ENCODE data around the gene MLXIPL. TPM values are rescaled to one million over a fixed set of nuclear protein-coding genes. Genes with fewer than 3 reads are reported as not detected.

Gene MLXIPL
- total and polyA plus RNA-seq, 2 of the 8 experiments (the other 6 are each of a cell fraction or from before 2014, with no cell fraction given), result 9.4 to 10.6 TPM

GRCh38 chr7:73647725-73648592 is 23.6 kb upstream of the MLXIPL start (continued):
- TF ChIP-seq RAD21 (IDR thresholded peaks at IDR 0.05 in 1 of 2, conservative IDR thresholded peaks at IDR 0.05 in 1 of 2; ENCODE audit: low read depth in 2 of 2, low read length in 2 of 2) (peak in 1 of 2 experiments; percentile 13; a peak in 1 of 4 replicates), MAX (IDR thresholded peaks at IDR 0.05) (peak; percentile 78), TAF1 (IDR thresholded peaks at IDR 0.05; ENCODE audit: low read depth, low read length) (0 out of 2 replicates have a peak, but pooled peaks have one; percentile 35), NRF1 (IDR thresholded peaks at IDR 0.05; ENCODE audit: low read depth, low read length) (no peak), E2F6 (IDR thresholded peaks at IDR 0.05) (peak; percentile 63), YY1 (IDR thresholded peaks at IDR 0.05; ENCODE audit: low read depth, low read length) (no peak), CREB1 (IDR thresholded peaks at IDR 0.05) (no peak), PHF8 (conservative IDR thresholded peaks at IDR 0.05; ENCODE audit: low read depth, low read length) (peak; percentile 54), CEBPB (IDR thresholded peaks at IDR 0.05; ENCODE audit: low read depth, low read length) (no peak), CTCF (IDR thresholded peaks at IDR 0.05; ENCODE audit: control extremely low read depth in 1 of 3, insufficient read depth in 1 of 3, low read depth in 1 of 3, low read length in 3 of 3) (peak in 1 of 3 experiments; percentile 15; a peak in 1 of 4 replicates), POLR2AphosphoS5 (IDR thresholded peaks at IDR 0.05; ENCODE audit: low read depth, low read length) (no peak), SIRT6 (IDR thresholded peaks at IDR 0.05; ENCODE audit: low read length) (no peak), SP1 (IDR thresholded peaks at IDR 0.05; ENCODE audit: low read depth, low read length) (no peak), ATF2 (IDR thresholded peaks at IDR 0.05; ENCODE audit: low read length) (no peak), EGR1 (IDR thresholded peaks at IDR 0.05; ENCODE audit: borderline replicate concordance, low read depth, low read length) (0 out of 2 replicates have a peak, but pooled peaks have one; percentile 8), RXRA (IDR thresholded peaks at IDR 0.05; ENCODE audit: insufficient read depth, low read depth, low read length) (no peak), POU5F1 (IDR thresholded peaks at IDR 0.05; ENCODE audit: low read depth, low read length) (no peak), SUZ12 (IDR thresholded peaks at IDR 0.05; ENCODE audit: low read length) (peak; percentile 66; the same call in 1 of the 2 replicates)
